T1000 (cell line): ENCODE data around the gene NUDC.
"Not testable (repeated sequence)": the region's sequence is repeated elsewhere in the genome, so short reads cannot be mapped to it uniquely, and the experiment has no call there.

Experiments used
- DNase-seq: peaks from one replicate; lab custom pipeline; 2025; ENCODE audit warnings: mixed read lengths; lab: John Stamatoyannopoulos, UW

The NUDC gene

DNA sequence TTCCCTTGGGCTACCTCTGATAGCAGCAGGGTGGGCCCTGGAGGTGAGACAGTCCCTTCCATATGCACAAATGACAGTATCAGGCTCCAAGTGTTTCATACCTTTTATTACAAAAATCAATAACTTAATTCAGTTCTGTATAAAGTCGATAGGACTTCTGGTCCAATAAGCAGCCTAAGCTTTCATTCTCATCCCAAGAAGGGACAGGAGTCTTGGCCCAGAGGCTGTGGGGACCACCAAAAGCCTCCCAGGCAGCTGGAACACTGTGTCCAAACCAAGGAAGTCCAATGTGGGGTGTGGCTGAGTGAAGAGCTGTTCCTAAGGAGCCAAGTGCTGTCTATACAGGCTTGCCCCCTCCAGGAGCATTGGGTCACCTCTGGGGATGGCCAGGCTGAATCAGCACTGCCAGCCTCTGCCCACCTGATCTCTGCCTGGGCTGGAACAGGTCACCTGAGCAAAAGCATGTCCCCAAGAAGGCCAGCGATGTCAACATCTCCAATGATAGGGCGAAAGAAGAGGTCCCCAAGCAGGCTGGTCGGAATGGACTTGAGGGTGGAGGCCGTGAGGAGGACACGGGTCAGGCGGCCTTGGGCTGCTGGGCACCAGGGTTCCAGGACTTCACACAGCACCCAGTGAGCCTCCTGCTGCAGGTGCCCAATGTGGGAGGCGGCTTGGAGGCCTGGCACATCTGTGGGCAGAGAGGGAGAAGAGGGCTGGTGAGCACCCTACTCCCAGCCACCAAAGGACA, 10.0 kb upstream of the NUDC start:
- no peak for DNase-seq

DNA sequence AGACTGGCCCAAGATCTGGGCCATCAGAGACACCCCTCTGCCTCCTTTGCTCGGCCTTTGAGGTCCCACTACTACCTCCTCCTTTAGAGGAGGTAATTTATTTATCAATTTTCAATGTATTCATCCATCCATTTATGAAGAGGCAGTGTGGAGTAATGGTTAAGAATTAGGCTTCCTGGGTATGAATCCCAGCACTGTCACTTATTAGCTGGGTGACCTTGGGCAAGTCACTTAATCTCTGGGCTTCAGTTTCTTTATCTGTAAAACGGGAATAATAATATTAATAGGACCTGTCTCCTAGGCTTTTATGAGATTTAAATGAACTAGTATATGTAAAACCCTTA, 9.4 kb upstream of the NUDC start:
- DNase-seq = no peak

DNA sequence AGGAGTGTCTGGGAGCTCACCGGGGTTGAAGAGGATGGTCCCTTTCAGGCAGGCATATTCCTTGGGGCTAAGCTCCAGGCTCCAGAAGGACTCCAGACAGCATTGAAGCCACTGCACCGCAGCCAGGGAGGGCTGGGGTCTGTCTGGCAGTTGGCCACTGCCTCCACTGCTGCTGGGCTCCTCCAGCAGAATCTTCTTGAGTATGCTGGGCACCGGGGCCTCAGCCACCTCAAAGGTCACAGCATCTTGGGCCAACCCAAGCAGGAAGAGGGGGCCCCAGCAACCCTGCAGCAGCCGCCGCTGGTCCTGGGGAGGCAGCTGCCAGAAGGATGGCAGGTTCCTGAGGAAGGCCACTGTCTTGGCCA, 8.2 kb upstream of the NUDC start:
- DNase-seq = no peak

DNA sequence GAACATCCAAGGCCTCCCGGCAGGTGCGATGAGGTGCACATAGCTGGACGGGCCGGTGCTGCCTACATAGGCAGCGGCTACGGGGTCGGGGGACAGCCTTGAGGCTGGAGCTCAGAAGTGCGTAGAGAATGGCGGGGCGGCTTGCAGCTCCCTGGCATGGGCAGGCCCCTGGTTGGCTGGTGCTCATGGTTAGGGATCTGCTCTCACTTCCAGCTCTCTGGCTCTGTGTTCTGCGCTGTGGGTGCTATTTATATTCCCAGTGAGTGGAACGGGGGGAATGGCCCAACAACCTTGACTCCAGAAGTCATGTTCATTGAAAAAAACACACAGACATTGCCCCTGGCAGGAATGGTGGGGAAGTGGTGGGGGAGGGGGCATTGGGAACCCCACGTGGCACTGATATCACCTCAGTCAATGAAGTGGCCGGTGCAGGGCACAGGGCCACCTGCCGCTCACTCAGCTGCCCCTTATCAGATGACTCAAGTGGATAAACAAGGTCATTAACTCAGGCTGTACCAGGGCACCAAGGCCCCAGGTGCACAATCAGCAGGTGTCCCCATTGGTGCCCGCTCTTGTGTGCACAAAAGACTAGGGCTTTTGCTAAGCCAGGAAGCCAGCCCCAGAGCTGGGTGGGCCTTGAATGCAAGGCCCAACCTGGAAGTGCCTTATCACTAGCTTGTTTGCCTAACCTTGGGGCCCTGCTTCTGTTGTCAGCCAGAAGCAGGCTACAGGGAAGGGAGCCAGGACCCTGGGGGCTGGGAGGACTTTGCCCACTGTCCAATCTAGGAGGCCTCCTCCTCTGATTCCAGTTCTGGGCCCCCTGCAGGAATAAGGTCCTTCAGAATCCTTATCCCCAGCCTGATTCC, 7.6 kb upstream of the NUDC start, which contains the start of gene NR0B2:
NR0B2 (minus strand) TSS at position 222 of the 866 bp plus-strand sequence; CDS start at position 187, 35 bp downstream.
- no peak for DNase-seq

DNA sequence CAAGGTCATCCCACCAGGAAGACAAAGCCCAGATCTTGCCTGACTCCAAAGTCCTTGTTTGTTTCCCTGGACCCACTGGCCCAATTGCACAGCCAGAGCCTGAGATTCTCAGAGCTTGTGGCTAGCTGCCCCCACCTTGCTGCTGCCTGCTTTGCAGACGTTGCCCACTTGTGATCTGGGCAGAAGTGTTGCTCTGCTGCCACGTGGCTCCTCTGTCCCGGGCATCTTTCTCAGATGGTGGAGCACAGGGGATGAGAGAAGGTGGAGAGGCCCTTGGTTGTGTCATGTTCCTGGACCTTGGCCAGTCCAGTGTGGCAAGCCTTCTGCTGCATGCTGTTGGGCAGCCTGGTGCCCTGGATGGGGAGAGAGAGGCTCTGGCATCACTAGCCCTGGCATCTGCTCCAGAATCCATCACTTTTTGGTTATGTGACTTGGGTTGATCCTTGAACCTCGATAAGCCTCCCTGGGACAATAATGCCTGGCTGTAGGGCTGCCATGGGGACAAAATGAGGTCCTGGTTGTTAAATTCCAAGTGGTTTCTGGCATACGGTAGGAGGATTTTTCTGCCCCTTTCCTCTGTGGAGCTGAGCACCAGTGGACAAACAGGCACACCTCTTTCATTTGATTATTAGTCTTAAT, 6.2 kb upstream of the NUDC start:
- DNase-seq = no peak

DNA sequence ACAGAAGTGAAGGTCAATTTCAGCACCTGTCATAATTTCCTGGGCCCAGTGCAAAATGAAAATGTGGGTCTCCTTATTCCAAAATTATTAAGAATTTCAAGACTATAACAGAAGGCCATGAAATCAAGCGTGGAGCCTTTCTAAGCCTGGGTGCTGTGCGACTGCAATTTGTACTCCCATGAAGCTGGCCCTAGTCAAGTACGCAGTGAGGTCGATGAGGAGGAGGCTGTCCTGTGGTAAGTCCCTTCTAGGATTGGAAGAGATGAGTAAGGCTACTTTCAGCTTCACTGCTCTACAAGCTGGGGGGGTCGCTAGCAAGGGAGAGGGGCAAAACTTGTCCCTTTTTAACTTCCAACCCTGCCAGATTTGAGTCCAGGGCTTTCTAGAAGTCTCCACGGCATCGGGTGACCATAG, 410 bp upstream of the NUDC start:
- no peak for DNase-seq

DNA sequence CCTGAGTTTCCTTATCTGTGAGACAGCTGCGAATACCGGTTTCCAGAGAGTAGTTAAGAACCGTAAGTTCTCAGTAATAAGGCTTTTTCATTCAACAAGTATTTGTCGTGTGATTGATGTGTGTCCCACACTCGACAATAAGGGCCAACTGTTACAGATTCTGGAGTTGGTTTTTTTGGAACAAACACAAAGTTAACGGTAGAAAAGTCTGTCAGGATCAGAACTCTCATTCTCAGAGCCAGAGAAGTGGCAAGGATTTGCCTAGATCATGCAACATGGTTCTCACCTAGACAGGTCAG, 837 bp downstream of the NUDC start:
- no peak for DNase-seq

DNA sequence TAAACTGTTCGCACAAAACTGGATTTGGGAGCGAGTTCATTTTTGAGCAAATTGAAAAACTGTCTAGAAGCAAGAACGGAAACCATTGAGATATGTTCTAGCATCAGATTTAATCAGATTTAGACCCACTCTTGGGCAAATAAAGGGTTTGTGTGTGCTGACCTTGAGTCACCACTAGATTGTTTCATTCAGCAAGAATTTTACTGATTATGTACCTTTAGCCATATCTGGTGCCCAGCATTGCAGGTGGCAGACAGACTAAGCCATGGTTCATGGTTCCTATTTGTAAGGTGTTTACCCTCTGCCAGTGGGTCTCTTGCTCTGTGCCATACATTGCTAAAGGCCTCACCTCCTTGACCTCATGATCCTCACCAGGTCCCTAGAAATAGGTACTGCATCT, 1.4 kb downstream of the NUDC start:
- DNase-seq = no peak

DNA sequence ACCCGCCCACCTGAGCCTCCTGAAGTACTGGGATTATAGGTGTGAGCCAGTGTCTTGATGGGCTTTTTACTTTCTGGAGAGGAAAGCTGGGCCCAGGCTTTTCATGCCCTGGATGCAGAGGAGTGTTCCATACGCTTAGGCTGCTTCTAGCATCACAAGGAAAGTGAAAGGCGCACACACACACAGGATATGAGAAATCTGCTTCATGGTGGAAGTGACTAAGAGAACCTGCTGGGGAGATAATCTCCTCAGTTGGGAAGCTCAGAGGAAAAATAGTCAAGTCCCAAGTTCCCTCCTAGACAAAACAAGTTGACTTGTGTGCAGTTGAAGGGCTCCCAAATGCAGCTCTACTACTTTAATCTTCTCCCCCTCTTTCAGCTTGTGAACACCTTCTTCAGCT, 2.2 kb downstream of the NUDC start:
- no peak for DNase-seq

DNA sequence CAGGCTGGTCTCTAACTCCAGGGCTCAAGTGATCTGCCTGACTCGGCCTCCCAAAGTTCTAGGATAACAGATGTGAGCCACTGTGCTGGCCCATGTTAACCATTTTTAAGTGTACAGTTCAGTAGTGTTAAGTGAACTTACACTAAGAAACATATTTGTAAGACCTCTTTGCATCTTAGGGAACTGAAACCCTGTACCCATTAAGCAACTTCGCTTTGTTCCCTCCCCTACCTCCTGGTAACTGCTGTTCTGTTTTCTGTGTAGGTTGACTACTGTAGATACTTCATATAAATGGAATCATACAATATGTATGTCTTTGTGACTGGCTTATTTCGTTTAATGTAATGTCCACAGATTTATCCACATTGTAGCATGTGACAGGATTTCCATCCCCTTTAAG, 11.0 kb downstream of the NUDC start:
- DNase-seq = no peak

DNA sequence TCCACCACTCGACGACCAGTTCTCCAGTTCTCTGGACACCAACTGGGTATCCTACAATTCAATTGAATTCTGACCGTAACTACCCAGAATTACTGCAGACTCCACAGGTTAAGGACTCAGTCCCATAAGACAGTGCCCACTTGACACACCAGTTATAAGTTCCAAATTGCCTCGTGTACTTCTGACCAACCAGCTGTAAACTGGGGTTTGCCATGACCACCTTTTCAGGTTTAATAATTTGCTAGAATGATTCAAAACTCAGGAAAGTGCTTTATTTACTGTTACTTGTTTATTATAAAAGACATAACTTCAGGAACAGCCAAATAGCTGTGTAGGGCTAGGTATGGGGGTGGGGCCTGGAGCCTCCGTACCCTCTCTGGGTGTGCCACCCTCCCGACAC, 15.3 kb downstream of the NUDC start:
- no peak for DNase-seq

DNA sequence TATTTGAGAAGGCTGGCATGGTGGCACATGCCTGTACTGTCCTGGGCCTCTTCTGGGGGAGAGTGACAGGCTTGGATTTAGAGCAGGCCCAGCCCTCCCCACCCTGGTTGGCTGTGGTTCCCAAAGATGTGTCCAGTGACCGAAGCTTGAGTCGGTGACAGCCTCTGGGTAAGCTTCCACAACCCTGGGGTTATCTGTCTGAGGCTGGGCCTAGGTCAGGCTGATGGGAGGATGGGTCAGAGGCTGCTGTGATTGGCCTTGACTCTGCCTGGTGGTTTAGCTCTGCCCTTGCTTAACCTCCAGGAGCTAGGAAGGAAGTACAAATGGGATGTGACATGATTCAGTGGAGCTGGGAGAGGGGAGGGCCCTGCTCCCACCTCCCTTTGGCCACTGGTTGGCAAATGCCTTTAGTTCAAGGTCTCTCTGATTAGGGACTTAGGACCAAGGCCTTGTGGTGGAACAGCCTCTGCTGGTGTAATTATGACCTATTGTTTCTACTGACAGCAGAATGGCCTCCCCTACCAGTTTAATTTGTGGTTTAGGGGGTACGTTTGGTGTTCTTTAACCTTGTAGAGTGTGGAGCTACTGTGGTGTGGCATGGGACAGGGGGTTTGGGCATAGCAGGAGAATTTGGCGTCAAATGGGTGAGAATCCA, 16.6 kb downstream of the NUDC start:
- no peak for DNase-seq

DNA sequence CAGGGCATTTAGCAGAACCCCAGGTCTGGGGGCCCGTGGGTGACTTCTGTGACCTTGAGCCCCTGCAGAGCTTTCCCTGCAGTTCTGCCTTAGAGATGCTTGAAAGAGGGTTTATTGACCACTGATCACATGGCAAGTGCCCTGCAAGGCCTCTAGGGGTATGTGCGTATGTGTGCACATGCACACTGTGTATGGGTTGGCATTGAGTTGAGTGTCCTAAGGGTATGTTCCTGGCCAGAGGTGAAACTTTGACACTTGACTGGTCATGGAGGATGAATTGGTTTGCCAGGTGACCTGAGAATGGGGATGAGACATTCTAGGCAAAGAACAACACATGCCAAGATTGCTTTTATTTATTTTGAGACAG, 17.1 kb downstream of the NUDC start:
- DNase-seq = no peak

DNA sequence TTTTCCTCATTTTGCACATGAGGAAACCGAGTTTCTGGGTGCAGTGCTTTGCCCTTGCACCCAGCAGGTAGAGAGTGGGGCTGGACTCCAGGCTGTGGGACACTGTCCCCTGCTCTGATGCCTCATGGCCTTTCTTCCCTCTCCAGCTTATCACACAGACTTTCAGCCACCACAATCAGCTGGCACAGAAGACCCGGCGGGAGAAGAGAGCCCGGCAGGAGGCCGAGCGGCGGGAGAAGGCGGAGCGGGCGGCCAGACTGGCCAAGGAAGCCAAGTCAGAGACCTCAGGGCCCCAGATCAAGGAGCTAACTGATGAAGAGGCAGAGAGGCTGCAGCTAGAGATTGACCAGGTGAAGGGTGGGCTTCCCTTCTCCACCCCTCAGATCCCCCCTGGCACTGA, 19.8 kb downstream of the NUDC start:
- DNase-seq = no peak

DNA sequence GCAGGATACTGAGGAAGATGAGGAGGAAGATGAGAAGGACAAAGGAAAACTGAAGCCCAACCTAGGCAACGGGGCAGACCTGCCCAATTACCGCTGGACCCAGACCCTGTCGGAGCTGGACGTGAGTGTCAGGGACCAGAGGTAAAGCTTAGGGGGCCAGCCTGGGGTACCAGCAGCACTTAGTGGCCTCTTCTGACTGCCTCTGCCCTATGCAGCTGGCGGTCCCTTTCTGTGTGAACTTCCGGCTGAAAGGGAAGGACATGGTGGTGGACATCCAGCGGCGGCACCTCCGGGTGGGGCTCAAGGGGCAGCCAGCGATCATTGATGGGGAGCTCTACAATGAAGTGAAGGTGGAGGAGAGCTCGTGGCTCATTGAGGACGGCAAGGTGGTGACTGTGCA, 21.1 kb downstream of the NUDC start:
- DNase-seq = no peak

DNA sequence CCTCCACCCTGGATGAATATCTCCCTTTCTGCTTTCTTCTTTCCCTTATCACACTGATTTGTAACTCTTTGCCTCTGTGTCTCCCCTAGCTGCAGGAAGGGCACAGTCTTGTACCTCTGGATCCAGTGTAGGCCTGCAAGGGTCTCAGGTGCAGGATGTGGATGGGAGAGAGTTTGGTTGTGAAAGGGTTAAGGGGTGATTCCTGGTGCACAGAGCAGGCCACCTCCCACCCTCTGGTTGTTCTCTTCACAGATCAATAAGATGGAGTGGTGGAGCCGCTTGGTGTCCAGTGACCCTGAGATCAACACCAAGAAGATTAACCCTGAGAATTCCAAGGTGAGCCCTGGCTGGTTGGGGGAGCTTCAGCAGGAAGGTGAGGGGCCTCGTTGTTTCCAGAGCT, 23.6 kb downstream of the NUDC start:
- no peak for DNase-seq

DNA sequence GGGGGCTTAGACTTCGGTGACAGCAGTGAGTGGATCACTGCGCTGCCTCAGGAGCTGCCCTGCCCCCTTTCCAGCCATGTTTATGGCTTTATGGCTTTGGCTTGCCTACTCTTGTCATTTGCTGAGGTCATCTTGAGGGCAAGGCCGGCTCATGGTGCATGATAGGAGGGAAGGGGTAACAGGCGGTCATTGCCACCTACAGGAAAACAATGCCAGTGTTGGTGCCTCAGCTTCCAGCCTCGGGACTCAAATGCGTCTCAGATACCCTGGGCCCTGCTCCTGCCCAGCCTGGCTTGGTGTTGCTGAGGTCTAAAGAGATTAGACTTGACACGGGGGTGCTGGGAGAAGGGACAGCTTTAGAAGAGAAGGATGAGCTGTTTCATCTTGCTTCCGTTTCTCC, 24.2 kb downstream of the NUDC start:
- DNase-seq = no peak

DNA sequence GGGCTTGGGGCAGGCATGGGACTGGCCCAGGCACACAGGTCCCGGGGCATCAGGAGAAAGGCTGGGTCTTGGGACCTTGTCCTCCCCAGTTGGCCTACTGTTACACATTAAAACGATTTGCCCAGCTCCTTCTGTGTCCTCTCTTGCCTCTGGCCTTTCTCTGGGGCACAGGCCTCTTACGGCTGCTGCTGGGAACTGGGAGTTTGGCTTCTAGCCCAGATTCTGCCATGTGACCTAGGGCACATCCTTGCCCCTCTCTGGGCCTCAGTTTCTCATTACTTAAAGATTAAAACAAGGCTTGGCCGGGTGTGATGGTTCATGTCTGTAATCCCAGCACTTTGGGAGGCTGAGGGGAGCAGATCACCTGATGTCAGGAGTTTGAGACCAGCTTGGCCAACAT, 24.7 kb downstream of the NUDC start:
- DNase-seq = no peak

DNA sequence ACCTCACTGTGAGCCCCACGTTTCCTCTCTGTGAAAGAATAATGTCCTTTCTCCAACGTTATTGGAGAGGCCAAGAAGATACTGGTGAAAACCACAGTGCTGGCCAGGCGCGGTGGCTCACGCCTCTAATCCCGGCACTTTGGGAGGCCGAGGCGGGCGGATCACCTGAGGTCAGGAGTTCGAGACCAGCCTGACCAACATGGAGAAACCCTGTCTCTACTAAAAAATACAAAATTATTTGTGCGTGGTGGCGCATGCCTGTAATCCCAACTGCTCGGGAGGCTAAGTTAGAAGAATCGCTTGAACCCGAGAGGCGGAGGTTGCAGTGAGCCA, 27.1 kb downstream of the NUDC start:
- not testable (repeated sequence) for DNase-seq

DNA sequence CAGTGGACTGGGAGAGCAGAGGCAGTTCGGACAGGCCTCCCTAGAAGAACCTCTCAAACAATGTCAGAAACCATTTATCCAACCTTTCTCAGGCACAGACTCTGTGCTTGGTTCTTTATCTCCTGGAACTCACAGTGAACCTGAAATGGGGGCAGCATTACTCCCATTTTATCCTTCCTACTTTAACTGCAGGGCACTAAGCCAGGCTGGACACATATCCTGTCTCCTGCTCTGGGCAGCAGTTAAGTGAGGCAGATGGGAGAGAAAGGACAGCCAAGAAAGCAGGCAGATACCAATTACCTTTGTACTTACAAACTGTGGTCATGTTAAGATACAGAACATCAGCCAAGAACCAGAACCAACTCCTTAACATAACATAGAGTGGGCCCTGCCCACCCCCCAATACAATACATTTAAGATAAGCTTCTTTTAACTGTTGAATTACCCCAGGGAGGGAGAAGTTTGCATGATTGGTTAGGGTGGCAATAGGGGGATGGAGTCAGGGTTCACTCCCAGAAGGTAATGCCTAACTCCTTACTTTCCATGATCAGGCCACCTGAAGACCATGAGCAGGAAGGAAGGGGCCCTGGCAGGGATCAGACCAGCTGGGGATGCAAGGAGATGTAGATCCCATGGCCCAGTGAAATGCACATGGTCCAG, 27.9 kb downstream of the NUDC start:
- no peak for DNase-seq

DNA sequence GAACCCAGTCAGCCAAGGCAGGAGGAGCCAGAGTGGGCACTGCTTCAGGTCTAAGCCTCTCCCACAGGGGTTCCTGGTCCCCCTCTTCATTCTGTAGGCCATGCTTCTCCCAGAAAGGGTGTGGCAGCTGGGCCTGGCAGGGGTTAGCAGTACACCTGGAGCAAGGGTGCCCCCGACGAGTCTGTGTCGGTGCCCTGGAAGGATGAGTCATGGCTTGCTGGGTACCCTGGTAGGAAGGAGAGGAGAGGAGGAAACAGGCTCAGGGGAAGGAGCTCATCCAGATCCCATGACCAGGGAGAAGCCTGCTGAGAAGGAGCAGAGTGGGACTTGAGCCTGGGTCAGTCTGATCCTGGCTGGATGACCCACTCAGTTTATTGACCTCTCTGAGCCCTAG, 28.4 kb downstream of the NUDC start:
- DNase-seq = no peak

DNA sequence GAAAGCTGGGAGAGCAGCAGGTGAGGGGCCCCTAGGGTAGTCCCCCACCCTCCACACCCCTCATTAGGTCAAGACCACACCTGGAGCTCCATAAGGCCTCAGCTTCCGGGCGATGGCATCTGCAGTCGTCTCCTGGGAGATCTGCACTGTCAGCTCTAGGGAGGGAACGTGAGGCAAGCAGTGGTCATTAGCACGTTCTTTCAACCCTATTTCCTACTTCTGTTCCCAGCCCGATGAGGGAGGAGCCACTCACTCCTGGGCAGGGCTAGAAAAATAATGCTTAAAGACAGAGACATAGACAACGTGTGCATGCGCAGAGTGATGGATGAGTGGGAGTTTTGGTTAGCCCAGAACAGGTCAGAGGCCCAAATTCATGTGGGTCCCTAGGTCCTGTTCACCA, 29.1 kb downstream of the NUDC start:
- no peak for DNase-seq

DNA sequence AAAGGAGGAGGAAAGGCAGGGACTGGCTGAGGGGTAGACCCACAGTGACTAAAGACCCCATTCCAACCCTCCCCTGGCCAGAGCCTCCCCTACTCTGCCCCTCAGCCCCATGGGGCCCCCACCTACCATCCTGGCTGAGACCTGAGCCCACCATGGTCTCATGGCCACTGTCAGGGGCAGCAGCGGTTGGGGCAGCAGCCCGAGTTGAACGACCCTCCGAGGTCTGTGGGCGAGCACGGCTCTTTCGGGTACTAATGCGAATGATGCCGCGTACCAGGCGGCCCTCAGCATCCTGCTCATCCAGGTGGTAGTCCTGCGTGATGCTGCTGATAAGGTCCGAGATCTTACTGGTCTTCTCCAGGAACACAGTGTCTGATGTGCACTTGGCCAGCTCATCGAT, 29.7 kb downstream of the NUDC start:
- DNase-seq = no peak
